ENCODE measurements around the gene HRG. TPM values are rescaled to one million over a fixed set of nuclear protein-coding genes. Genes with fewer than 3 reads are reported as not detected.
"Not testable (repeated sequence)": the region's sequence is repeated elsewhere in the genome, so short reads cannot be mapped to it uniquely, and the experiment has no call there.

HRG gene
- total RNA-seq, 1 donor from 2014 or later, result not detected

DNA sequence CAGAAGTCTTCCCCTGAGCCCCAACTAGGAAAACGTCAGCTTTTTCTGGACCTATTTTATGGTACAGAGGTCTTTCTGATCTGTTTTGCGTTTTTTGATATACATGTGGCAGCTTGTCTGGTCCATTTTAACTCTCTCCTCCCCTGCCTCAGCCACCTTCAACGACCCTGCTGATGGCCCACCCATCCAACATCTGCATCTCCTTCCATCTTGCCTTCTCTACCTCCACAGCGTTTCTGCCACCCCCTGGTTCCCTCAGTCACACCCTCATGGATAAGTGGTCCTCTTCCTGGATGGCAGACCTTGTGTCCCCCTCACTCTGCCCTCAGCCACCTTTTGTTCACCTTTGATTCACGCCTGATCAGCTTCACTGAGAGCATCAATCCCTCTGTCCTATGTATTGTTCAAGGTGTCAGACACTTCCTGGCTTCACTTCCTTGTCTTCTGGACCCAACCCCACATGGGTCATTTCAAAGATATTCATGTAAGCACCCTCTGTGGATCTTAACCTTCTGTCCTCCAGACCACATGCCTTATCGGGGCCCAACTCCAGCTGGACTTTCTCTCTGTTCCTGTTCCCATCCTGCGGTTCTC is 39.5 kb upstream of the HRG start:
- Mint-ChIP-seq H3K9me3 (no peaks in the 10 kb centered on the region), H3K4me1 (peaks cover 6% of the 10 kb centered on the region), H3K36me3 (ENCODE audit: low read depth) (no peaks in the 10 kb centered on the region), H3K27me3 (ENCODE audit: low read depth) (peaks cover 20% of the 10 kb centered on the region), H3K27ac (ENCODE audit: unreplicated experiment) (no peak overlapping the region), H3K4me3 (no peak overlapping the region)
- no peak for DNase-seq (ENCODE audit: low read depth, low spot score)
- no peak for TF ChIP-seq CTCF (conservative IDR thresholded peaks at IDR 0.05)

DNA sequence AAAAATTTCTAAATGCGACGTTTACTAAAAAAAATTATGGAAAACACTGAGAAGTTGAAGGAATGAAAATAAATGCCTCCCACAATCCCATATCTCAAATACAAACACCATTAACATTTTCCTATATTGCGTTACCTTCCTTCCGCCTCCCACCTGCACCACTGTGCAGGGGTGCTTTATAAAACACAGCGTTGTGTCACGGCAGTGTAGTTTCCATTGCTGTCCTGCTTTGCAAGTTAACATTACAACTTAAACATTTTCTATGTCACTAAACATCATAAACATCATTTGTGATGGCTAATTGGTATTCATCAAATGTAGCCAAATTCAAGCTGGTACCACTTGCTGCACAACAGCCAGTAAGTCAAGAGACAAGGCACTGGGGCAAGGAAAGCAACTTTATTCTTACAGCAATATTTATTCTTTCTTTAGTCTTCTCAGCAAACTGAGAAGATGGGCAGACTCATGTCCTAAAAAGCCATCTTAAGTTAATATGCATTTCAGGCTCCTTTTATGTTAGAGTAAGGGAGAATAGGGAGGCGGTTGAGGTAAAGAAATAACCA is 37.9 kb upstream of the HRG start:
- peaks cover 6% of the 10 kb centered on the region for H3K4me1 Mint-ChIP-seq
- no peak overlapping the region for H3K4me3 Mint-ChIP-seq
- H3K9me3 Mint-ChIP-seq, result no peaks in the 10 kb centered on the region
- H3K36me3 Mint-ChIP-seq (ENCODE audit: low read depth), result no peaks in the 10 kb centered on the region
- peaks cover 14% of the 10 kb centered on the region for H3K27me3 Mint-ChIP-seq (ENCODE audit: low read depth)
- no peak for DNase-seq (ENCODE audit: low read depth, low spot score)
- no peak overlapping the region for H3K27ac Mint-ChIP-seq (ENCODE audit: unreplicated experiment)
- no peak for TF ChIP-seq CTCF (conservative IDR thresholded peaks at IDR 0.05)

- no peak for TF ChIP-seq CTCF (conservative IDR thresholded peaks at IDR 0.05)
- Mint-ChIP-seq H3K27me3 (ENCODE audit: low read depth) (peaks cover 11% of the 10 kb centered on the region), H3K27ac (ENCODE audit: unreplicated experiment) (no peak overlapping the region), H3K9me3 (no peaks in the 10 kb centered on the region), H3K4me3 (no peak overlapping the region), H3K36me3 (ENCODE audit: low read depth) (no peaks in the 10 kb centered on the region), H3K4me1 (peaks cover 6% of the 10 kb centered on the region)
- DNase-seq (ENCODE audit: low read depth, low spot score), result no peak
Observed at GRCh38 chr3:186628756-186629155, 37.1 kb upstream of the HRG start.

GRCh38 chr3:186630950-186631641 is 34.7 kb upstream of the HRG start:
- Mint-ChIP-seq H3K4me3 (no peak overlapping the region), H3K27me3 (ENCODE audit: low read depth) (peaks cover 11% of the 10 kb centered on the region), H3K27ac (ENCODE audit: unreplicated experiment) (no peak overlapping the region), H3K4me1 (peaks cover 6% of the 10 kb centered on the region), H3K9me3 (no peaks in the 10 kb centered on the region), H3K36me3 (ENCODE audit: low read depth) (no peaks in the 10 kb centered on the region)
- no peak for DNase-seq (ENCODE audit: low read depth, low spot score)
- TF ChIP-seq CTCF (conservative IDR thresholded peaks at IDR 0.05), result no peak

DNA sequence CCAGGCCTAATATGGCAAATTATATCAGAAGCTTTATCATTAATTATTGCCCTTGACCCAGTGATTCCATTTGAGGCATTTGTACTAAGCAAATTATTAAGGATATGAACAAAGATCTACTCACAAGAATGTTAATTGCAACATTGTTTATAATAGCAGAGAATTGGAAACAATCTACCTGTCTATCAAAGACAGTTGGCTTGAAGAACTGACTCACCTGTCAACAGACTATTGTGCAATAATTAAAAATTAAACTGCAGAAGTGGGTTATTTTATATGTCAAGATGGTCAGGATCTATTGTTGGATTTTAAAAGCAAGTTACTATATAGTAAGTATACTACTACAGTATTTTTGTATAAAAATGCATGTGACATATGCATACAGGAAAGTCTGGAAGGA is 32.3 kb upstream of the HRG start:
- Mint-ChIP-seq H3K4me1 (peaks cover 6% of the 10 kb centered on the region), H3K4me3 (no peak overlapping the region), H3K27me3 (ENCODE audit: low read depth) (peaks cover 19% of the 10 kb centered on the region), H3K36me3 (ENCODE audit: low read depth) (no peaks in the 10 kb centered on the region), H3K9me3 (no peaks in the 10 kb centered on the region), H3K27ac (ENCODE audit: unreplicated experiment) (no peak overlapping the region)
- DNase-seq (ENCODE audit: low read depth, low spot score), result no peak
- no peak for TF ChIP-seq CTCF (conservative IDR thresholded peaks at IDR 0.05)

- H3K4me3 Mint-ChIP-seq; DNase-seq (ENCODE audit: low read depth, low spot score); H3K36me3 Mint-ChIP-seq (ENCODE audit: low read depth); H3K4me1 Mint-ChIP-seq; H3K27ac Mint-ChIP-seq (ENCODE audit: unreplicated experiment); H3K9me3 Mint-ChIP-seq: not testable (repeated sequence)
- H3K27me3 Mint-ChIP-seq (ENCODE audit: low read depth), result peaks cover 19% of the 10 kb centered on the region
Observed at GRCh38 chr3:186634207-186634606, 31.6 kb upstream of the HRG start.

All from neural crest cell (in vitro differentiated cells).